HG02938 (cell line): Measurements from ENCODE around the gene CD8B2.
"Not testable (repeated sequence)": the region's sequence is repeated elsewhere in the genome, so short reads cannot be mapped to it uniquely, and the experiment has no call there.

Experiments used
- ATAC-seq: cut with Tn5 transposase; IDR thresholded peaks from one replicate; pipeline ENCODE4 v1.9.1; 2021; ENCODE audit warnings: mild to moderate bottlenecking, moderate library complexity; ENCODE audit not compliant: unreplicated experiment

The CD8B2 gene

DNA sequence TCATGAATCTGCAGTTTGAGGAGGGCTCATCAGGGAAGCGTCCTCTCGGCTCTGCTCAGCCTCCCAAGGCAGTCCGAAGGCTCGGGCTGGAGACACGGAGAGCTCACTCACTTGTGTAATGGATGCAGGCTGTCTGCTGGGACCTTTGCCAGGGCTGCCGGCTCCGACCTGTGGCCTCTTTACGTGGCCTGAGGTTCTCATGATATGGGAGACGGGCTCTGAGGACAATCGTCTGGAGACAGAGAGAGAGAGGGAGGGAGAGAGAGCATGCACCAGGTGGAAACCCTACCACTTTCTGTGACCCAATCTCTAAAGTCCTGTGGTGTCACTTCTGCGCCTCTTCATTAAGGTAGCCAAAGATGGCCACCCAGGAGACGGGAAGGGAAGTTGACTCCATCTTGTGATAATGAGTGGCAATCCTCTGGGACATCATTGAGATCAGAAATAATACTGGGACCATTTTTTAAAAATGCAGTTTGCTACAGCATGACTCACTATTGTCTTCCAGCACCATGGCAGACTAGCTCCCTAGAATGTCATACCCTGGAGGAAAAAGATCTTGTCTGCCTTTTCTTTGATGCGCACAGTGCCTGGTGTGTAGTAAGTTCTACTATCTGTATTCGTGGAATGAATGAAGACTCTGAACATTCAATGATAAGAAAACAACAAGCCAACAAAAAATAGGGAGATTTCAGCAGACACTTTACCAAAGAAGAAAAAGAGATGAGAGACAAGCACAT, 60.2 kb downstream of the CD8B2 start:
- no peak for ATAC-seq

- ATAC-seq = no peak
Observed at GRCh38 chr2:106551417-106552130, 64.4 kb downstream of the CD8B2 start.

DNA sequence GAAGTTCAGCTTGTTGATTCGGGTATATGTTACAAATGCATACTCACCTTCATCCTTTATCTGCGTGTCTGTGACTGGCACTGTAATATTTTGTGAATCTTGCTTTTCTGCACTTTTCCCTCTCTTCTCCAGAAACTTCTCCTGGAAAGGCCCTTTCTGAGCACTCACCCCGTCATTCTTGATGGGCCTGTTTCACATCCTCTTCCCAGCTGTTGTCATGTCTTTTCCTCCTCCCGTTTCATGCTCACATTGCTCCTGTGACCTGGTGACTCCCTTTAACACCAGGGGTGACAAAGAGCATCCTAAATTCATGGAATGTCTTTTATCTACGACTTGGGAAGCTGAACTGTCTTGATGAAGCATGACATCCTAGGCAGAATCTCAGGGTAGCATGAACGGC, 65.8 kb downstream of the CD8B2 start:
- no peak for ATAC-seq

GRCh38 chr2:106553321-106553720, 66.2 kb downstream of the CD8B2 start:
- no peak for ATAC-seq

- ATAC-seq = no peak
Observed at GRCh38 chr2:106554411-106554810, 67.2 kb downstream of the CD8B2 start.

DNA sequence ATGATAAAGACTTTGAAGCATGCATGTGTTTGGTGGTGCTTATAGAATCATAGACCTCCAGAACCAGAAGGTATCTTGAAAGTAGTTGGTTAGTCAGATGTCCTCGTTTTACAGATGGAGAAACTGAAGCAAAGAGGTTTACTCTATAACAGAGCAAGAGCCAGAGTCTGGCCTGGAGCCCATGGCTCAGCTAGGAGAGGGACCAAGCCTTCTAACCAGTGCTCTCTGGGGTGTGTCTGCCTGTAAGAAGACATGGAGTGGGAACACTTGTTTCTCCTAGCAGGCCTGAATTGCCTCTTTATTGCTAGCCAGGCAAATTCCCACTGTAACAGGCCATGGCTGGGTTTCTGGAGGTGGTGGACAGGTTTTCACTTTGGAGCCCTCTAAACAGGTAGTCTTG, 67.9 kb downstream of the CD8B2 start:
- ATAC-seq = no peak

- not testable (repeated sequence) for ATAC-seq
Observed at GRCh38 chr2:106559786-106560185, 72.6 kb downstream of the CD8B2 start.

- ATAC-seq = no peak
Observed at GRCh38 chr2:106560773-106561172, 73.6 kb downstream of the CD8B2 start.

DNA sequence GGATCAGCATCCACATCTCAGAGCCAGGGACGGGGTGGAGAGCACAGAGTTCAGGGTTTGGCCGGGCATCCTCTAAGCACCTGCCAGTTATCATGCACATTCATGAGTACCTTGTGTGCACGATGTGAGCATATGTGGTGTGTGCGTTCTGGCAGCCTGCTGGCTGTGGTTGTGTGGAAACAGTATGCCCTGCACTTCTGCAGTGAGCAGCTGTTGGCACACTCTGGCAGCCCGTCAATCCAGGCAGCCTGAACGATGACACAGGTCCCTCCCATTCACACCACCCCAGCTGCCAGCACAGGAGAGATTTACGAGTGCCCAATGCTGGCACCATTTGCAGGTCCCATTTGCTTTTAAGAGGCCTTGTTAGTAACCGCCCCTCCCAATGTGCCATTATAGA, 74.2 kb downstream of the CD8B2 start:
- no peak for ATAC-seq

GRCh38 chr2:106561803-106562202, 74.6 kb downstream of the CD8B2 start:
- no peak for ATAC-seq

GRCh38 chr2:106562268-106563186, 75.4 kb downstream of the CD8B2 start:
- no peak for ATAC-seq

DNA sequence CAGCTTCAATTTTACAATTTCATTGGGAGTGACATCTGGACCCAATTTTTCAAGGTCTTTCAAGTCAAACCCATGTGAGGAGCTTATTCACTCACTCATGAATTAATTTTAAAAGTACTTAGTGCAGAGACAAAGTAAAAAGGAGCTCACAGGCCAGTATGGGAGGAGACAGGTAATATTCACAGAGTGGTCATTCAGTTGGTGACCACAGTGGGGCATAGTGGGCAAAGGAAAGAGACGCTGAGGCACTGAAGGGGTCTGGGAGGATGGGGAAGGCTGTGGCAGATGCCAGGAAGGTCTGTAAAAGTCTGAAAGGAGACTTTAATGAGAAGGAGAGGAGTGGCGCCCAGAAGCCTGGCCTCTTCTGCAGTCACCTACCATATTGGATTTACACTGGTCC, 76.0 kb downstream of the CD8B2 start:
- no peak for ATAC-seq

- no peak for ATAC-seq
Observed at GRCh38 chr2:106565599-106565998, 78.4 kb downstream of the CD8B2 start.

DNA sequence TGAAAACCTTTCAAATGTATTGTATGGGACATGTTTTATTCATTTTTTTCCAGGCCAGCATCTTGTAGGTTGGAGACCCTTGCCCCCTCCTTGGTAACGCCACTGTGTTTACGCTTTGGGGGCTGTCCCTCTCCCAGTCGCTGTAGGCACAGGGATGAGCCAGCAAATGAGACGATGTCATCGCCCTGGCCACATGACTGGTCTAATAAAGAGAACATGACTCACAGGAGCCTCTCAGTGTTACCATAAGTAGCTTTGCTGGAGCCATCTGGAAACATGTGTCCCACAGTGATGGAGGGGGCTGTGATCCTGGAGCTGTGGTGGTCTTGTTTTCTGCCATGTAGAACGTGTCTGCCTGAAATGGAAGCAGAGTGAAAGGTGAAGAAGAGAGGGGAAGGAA, 78.9 kb downstream of the CD8B2 start:
- no peak for ATAC-seq

DNA sequence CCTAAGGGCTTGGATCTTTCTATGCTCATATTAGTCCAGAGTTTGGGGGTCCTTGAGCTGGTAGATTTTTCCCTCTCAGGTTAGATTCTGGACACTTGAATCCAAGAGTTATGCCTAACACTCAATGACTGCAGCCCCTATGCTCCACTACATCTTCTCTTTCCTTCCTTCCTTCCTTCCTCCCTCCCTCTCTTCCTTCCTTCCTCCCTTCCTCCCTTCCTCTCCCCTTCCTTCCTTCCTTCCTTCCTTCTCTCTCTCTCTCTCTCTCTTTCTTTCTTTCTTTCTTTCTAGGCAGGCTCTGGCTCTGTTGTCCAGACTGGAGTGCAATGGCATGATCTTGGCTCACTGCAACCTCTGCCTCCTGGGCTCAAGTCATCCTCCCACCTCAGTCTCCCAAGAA, 79.3 kb downstream of the CD8B2 start:
- not testable (repeated sequence) for ATAC-seq

DNA sequence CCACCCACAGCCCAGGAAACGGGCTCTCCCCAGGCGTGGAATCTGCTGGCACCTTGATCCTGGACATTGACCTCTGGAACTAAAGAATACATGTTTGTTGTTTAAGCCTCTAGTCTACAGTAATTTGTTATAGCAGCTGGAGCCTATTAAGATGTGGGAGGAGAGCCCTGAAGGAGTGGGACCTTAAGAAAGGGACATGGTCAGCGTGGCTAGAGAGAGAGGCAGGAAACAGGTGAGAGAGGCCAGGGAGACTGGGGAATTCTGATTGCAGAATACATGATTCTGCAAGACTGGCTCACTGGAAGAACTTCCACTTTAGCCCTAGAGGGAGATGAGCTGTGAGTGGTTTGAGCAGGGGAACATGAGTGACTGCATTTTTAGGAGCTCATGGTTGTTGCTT, 83.2 kb downstream of the CD8B2 start:
- no peak for ATAC-seq
